Measurements from ENCODE around the gene HIVEP3.
A peak's percentile ranks its signal among the peaks of the same experiment; 100 is the strongest.

Gene HIVEP3

DNA sequence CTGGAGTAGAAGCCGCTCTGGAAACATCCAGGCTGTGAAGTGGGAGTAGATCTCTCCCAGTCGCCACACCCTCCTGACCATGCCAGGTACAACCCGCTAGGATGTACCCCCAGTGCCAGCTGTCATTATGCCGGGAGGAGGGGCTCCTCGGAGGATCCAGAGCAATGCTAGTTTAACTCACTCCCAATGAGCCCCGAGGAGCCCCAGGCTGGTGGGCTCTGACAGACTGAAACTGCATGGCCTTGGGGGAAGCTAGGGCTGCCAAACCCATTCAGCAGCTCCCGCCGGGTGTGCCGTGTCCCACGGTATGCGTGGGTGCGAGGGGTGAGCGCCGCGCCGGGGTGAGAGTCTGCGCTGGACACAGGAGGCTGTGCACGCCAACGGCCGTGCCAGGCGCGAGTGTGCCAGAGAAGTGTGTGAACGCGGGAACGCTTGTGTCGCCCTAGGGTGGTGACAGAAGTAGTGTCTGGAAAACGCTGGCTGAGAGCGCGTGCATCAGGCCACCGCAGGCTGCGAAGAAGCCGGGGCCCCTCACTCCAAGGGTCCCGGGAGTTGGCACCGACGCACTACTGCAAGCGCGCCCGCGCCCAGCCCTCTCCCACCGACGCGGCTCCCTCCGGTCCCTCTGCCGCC, 257.2 kb downstream of the HIVEP3 start (continued):
- TF ChIP-seq, protein P1, sequence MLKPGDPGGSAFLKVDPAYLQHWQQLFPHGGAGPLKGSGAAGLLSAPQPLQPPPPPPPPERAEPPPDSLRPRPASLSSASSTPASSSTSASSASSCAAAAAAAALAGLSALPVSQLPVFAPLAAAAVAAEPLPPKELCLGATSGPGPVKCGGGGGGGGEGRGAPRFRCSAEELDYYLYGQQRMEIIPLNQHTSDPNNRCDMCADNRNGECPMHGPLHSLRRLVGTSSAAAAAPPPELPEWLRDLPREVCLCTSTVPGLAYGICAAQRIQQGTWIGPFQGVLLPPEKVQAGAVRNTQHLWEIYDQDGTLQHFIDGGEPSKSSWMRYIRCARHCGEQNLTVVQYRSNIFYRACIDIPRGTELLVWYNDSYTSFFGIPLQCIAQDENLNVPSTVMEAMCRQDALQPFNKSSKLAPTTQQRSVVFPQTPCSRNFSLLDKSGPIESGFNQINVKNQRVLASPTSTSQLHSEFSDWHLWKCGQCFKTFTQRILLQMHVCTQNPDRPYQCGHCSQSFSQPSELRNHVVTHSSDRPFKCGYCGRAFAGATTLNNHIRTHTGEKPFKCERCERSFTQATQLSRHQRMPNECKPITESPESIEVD (tag by site-specific recombination; IDR thresholded peaks at IDR 0.05): no peak
- TF ChIP-seq ZNF239 (tag by site-specific recombination; IDR thresholded peaks at IDR 0.05) (no peak), HOXC10 (CRISPR knock-in tag; IDR thresholded peaks at IDR 0.05) (no peak), ZNF426 (tag by site-specific recombination; IDR thresholded peaks at IDR 0.05) (no peak), ZNF404 (tag by site-specific recombination; IDR thresholded peaks at IDR 0.05) (no peak), ZNF791 (tag by site-specific recombination; IDR thresholded peaks at IDR 0.05) (no peak), ZNF555 (tag by site-specific recombination; conservative IDR thresholded peaks at IDR 0.05) (no peak), ZXDB (tag by site-specific recombination; IDR thresholded peaks at IDR 0.05) (no peak), ZNF660 (tag by site-specific recombination; IDR thresholded peaks at IDR 0.05) (no peak), ZNF561 (tag by site-specific recombination; IDR thresholded peaks at IDR 0.05; ENCODE audit: borderline replicate concordance) (no peak), ZNF37A (tag by site-specific recombination; IDR thresholded peaks at IDR 0.05) (no peak), ZNF600 (tag by site-specific recombination; IDR thresholded peaks at IDR 0.05) (0 out of 2 replicates have a peak, but pooled peaks have one; percentile 43), ZNF837 (tag by site-specific recombination; IDR thresholded peaks at IDR 0.05) (0 out of 2 replicates have a peak, but pooled peaks have one; percentile 69), BCL11B (tag by site-specific recombination; IDR thresholded peaks at IDR 0.05; ENCODE audit: low read depth) (no peak), ZNF768 (tag by site-specific recombination; IDR thresholded peaks at IDR 0.05) (no peak), ZNF707 (tag by site-specific recombination; IDR thresholded peaks at IDR 0.05) (no peak), ZNF302 (tag by site-specific recombination; IDR thresholded peaks at IDR 0.05; ENCODE audit: low read depth) (no peak), ZNF777 (tag by site-specific recombination; IDR thresholded peaks at IDR 0.05; ENCODE audit: borderline replicate concordance) (no peak), ZNF521 (tag by site-specific recombination; IDR thresholded peaks at IDR 0.05) (no peak), ZFHX2 (tag by site-specific recombination; conservative IDR thresholded peaks at IDR 0.05) (peak; percentile 88), RBAK (tag by site-specific recombination; IDR thresholded peaks at IDR 0.05) (no peak), ZNF776 (tag by site-specific recombination; IDR thresholded peaks at IDR 0.05; ENCODE audit: borderline replicate concordance) (no peak), ZNF335 (tag by site-specific recombination; conservative IDR thresholded peaks at IDR 0.05) (peak; percentile 69), ZNF10 (tag by site-specific recombination; IDR thresholded peaks at IDR 0.05) (no peak), SCRT1 (tag by site-specific recombination; IDR thresholded peaks at IDR 0.05; ENCODE audit: borderline replicate concordance) (no peak), ZNF571 (tag by site-specific recombination; IDR thresholded peaks at IDR 0.05) (no peak), ZNF626 (tag by site-specific recombination; IDR thresholded peaks at IDR 0.05) (no peak), BCL11A (tag by site-specific recombination; IDR thresholded peaks at IDR 0.05; ENCODE audit: low read depth) (no peak), ZNF16 (tag by site-specific recombination; IDR thresholded peaks at IDR 0.05; ENCODE audit: low read depth) (no peak), ZNF121 (tag by site-specific recombination; IDR thresholded peaks at IDR 0.05) (no peak), ZNF132 (tag by site-specific recombination; IDR thresholded peaks at IDR 0.05; ENCODE audit: borderline replicate concordance) (no peak)
- TF ChIP-seq, protein P2, sequence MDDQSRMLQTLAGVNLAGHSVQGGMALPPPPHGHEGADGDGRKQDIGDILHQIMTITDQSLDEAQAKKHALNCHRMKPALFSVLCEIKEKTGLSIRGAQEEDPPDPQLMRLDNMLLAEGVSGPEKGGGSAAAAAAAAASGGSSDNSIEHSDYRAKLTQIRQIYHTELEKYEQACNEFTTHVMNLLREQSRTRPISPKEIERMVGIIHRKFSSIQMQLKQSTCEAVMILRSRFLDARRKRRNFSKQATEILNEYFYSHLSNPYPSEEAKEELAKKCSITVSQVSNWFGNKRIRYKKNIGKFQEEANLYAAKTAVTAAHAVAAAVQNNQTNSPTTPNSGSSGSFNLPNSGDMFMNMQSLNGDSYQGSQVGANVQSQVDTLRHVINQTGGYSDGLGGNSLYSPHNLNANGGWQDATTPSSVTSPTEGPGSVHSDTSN (CRISPR knock-in tag; IDR thresholded peaks at IDR 0.05): no peak
- TF ChIP-seq, protein P3, sequence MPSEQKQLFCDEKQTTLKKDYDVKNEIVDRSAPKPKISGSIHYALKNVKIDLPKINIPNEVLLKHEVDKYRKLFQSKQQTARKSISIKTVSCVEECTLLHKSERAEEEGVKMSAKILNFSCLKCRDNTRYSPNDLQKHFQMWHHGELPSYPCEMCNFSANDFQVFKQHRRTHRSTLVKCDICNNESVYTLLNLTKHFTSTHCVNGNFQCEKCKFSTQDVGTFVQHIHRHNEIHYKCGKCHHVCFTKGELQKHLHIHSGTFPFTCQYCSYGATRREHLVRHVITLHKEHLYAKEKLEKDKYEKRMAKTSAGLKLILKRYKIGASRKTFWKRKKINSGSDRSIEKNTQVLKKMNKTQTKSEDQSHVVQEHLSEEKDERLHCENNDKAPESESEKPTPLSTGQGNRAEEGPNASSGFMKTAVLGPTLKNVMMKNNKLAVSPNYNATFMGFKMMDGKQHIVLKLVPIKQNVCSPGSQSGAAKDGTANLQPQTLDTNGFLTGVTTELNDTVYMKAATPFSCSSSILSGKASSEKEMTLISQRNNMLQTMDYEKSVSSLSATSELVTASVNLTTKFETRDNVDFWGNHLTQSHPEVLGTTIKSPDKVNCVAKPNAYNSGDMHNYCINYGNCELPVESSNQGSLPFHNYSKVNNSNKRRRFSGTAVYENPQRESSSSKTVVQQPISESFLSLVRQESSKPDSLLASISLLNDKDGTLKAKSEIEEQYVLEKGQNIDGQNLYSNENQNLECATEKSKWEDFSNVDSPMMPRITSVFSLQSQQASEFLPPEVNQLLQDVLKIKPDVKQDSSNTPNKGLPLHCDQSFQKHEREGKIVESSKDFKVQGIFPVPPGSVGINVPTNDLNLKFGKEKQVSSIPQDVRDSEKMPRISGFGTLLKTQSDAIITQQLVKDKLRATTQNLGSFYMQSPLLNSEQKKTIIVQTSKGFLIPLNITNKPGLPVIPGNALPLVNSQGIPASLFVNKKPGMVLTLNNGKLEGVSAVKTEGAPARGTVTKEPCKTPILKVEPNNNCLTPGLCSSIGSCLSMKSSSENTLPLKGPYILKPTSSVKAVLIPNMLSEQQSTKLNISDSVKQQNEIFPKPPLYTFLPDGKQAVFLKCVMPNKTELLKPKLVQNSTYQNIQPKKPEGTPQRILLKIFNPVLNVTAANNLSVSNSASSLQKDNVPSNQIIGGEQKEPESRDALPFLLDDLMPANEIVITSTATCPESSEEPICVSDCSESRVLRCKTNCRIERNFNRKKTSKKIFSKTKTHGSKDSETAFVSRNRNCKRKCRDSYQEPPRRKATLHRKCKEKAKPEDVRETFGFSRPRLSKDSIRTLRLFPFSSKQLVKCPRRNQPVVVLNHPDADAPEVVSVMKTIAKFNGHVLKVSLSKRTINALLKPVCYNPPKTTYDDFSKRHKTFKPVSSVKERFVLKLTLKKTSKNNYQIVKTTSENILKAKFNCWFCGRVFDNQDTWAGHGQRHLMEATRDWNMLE (tag by site-specific recombination; conservative IDR thresholded peaks at IDR 0.05; ENCODE audit: low read depth): no peak
- TF ChIP-seq, protein P4, sequence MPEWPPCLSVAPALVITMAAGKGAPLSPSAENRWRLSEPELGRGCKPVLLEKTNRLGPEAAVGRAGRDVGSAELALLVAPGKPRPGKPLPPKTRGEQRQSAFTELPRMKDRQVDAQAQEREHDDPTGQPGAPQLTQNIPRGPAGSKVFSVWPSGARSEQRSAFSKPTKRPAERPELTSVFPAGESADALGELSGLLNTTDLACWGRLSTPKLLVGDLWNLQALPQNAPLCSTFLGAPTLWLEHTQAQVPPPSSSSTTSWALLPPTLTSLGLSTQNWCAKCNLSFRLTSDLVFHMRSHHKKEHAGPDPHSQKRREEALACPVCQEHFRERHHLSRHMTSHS (tag by site-specific recombination; IDR thresholded peaks at IDR 0.05): no peak

Data from HEK293 (cell line).